HEK293 (cell line): Measurements from ENCODE around the gene SLC66A2.

Experiments
- CTCF ChIA-PET: fragments of 350-600 bp; formaldehyde crosslinking; extraction: SDS; loops from one replicate; lab custom pipeline; 2021; ENCODE audit warnings: antibody characterized with exemption; lab: Yijun Ruan, JAX
- POLR2A ChIA-PET: fragments of 300-600 bp; formaldehyde crosslinking; extraction: SDS; loops from one replicate; lab custom pipeline; 2020; ENCODE audit warnings: antibody characterized with exemption, inconsistent platforms; lab: Yijun Ruan, JAX
- H3K27ac ChIP-seq: fragments of 200-500 bp; sonication (Bioruptor generic); 2 replicates; pipeline ENCODE4 v1.5.1; 2014; ENCODE audit warnings: low read depth, low read length, control low read depth, inconsistent platforms; ENCODE audit errors: extremely low read depth
- H3K36me3 ChIP-seq, 2 experiments: fragments of 200-500 bp in 1 of 2; sonication (Bioruptor generic) in 1 of 2; 1 replicate in 1 of 2; 2 replicates in 1 of 2; pipeline ENCODE4 v1.5.1; 2014 to 2017; ENCODE audit warnings: inconsistent platforms in 2 of 2, low read length in 2 of 2; ENCODE audit not compliant: control insufficient read depth in 2 of 2, insufficient read depth in 1 of 2
- H3K4me1 ChIP-seq: fragments of 200-500 bp; sonication (Bioruptor generic); 2 replicates; pipeline ENCODE4 v1.5.1; 2014; ENCODE audit warnings: mild to moderate bottlenecking, low read length, inconsistent platforms; ENCODE audit not compliant: control insufficient read depth, insufficient read depth
- H3K4me3 ChIP-seq: 2 replicates; pipeline ENCODE4 v1.5.1; 2011; ENCODE audit warnings: low read depth, mild to moderate bottlenecking, control low read depth, low read length, moderate library complexity
- H3K9me3 ChIP-seq: fragments of 200-500 bp; sonication (Bioruptor generic); 2 replicates; pipeline ENCODE4 v1.5.1; 2014; ENCODE audit warnings: low read depth, low read length, inconsistent platforms; ENCODE audit not compliant: control insufficient read depth, insufficient read depth
- BCL11B ChIP-seq: fragments of 450-650 bp; formaldehyde crosslinking; IDR thresholded peaks from 2 replicates; pipeline ENCODE4 v1.5.1; 2016; ENCODE audit warnings: low read depth, missing biosample characterization, missing genetic modification characterization
- FEZF1 ChIP-seq: fragments of 450-650 bp; formaldehyde crosslinking; IDR thresholded peaks from 2 replicates; pipeline ENCODE4 v1.5.1; 2016; ENCODE audit warnings: missing biosample characterization, missing genetic modification characterization
- IKZF3 ChIP-seq: fragments of 450-650 bp; IDR thresholded peaks from 2 replicates; pipeline ENCODE4 v1.5.0; 2018; ENCODE audit warnings: missing biosample characterization, mild to moderate bottlenecking, missing genetic modification characterization, moderate library complexity
- KLF9 ChIP-seq: fragments of 450-650 bp; formaldehyde crosslinking; IDR thresholded peaks from 2 replicates; pipeline ENCODE4 v1.5.1; 2016; ENCODE audit warnings: missing biosample characterization, missing genetic modification characterization, low read depth
- MZF1 ChIP-seq: fragments of 450-650 bp; formaldehyde crosslinking; IDR thresholded peaks from 2 replicates; pipeline ENCODE4 v1.5.1; 2017; ENCODE audit warnings: missing biosample characterization, missing genetic modification characterization, borderline replicate concordance
- PRDM1 ChIP-seq: fragments of 450-650 bp; formaldehyde crosslinking; IDR thresholded peaks from 2 replicates; pipeline ENCODE4; 2016; ENCODE audit warnings: missing biosample characterization, missing genetic modification characterization
- SP3 ChIP-seq: fragments of 450-650 bp; formaldehyde crosslinking; IDR thresholded peaks from 2 replicates; pipeline ENCODE4 v1.5.1; 2016; ENCODE audit warnings: missing biosample characterization, missing genetic modification characterization
- ZFP3 ChIP-seq: fragments of 450-650 bp; formaldehyde crosslinking; IDR thresholded peaks from 2 replicates; pipeline ENCODE4 v1.5.1; 2016; ENCODE audit warnings: low read depth, missing biosample characterization, missing genetic modification characterization
- ZFP37 ChIP-seq: fragments of 450-650 bp; formaldehyde crosslinking; IDR thresholded peaks from 2 replicates; pipeline ENCODE4 v1.5.1; 2016; ENCODE audit warnings: missing biosample characterization, missing genetic modification characterization
- ZNF133 ChIP-seq: fragments of 450-650 bp; formaldehyde crosslinking; IDR thresholded peaks from 2 replicates; pipeline ENCODE4 v1.5.1; 2016; ENCODE audit warnings: missing biosample characterization, missing genetic modification characterization
- ZNF174 ChIP-seq: fragments of 450-650 bp; formaldehyde crosslinking; IDR thresholded peaks from 2 replicates; pipeline ENCODE4 v1.5.0; 2017; ENCODE audit warnings: missing biosample characterization, mild to moderate bottlenecking, missing genetic modification characterization
- ZNF223 ChIP-seq: fragments of 450-650 bp; formaldehyde crosslinking; IDR thresholded peaks from 2 replicates; pipeline ENCODE4 v1.5.1; 2016; ENCODE audit warnings: missing biosample characterization, missing genetic modification characterization
- ZNF311 ChIP-seq: fragments of 450-650 bp; formaldehyde crosslinking; IDR thresholded peaks from 2 replicates; pipeline ENCODE4 v1.5.1; 2017; ENCODE audit warnings: missing biosample characterization, missing genetic modification characterization, borderline replicate concordance
- ZNF391 ChIP-seq: fragments of 450-650 bp; formaldehyde crosslinking; IDR thresholded peaks from 2 replicates; pipeline ENCODE4 v1.5.1; 2016; ENCODE audit warnings: low read depth, missing biosample characterization, missing genetic modification characterization, borderline replicate concordance
- ZNF416 ChIP-seq: fragments of 450-650 bp; formaldehyde crosslinking; IDR thresholded peaks from 2 replicates; pipeline ENCODE4 v1.5.1; 2016; ENCODE audit warnings: missing biosample characterization, missing genetic modification characterization
- ZNF555 ChIP-seq: fragments of 450-650 bp; formaldehyde crosslinking; conservative IDR thresholded peaks from 2 replicates; pipeline ENCODE4 v1.5.1; 2017; ENCODE audit warnings: missing biosample characterization, mild to moderate bottlenecking, missing genetic modification characterization, inconsistent platforms
- ZNF585B ChIP-seq: fragments of 450-650 bp; formaldehyde crosslinking; IDR thresholded peaks from 2 replicates; pipeline ENCODE4 v1.5.1; 2016; ENCODE audit warnings: missing biosample characterization, missing genetic modification characterization
- ZNF596 ChIP-seq: fragments of 450-650 bp; IDR thresholded peaks from 2 replicates; pipeline ENCODE4 v1.5.0; 2018; ENCODE audit warnings: missing biosample characterization, mild to moderate bottlenecking, missing genetic modification characterization, moderate library complexity
- ZNF629 ChIP-seq: fragments of 450-650 bp; formaldehyde crosslinking; IDR thresholded peaks from 2 replicates; pipeline ENCODE4 v1.5.1; 2017; ENCODE audit warnings: missing biosample characterization, missing genetic modification characterization
- ZNF658 ChIP-seq: fragments of 450-650 bp; formaldehyde crosslinking; IDR thresholded peaks from 2 replicates; pipeline ENCODE4; 2016; ENCODE audit warnings: missing biosample characterization, missing genetic modification characterization
- ZNF670 ChIP-seq: fragments of 450-650 bp; formaldehyde crosslinking; IDR thresholded peaks from 2 replicates; pipeline ENCODE4 v1.5.1; 2016; ENCODE audit warnings: missing biosample characterization, missing genetic modification characterization, low read depth
- ZNF843 ChIP-seq: fragments of 450-650 bp; formaldehyde crosslinking; IDR thresholded peaks from 2 replicates; pipeline ENCODE4 v1.5.1; 2016; ENCODE audit warnings: missing biosample characterization, missing genetic modification characterization
- ZXDB ChIP-seq: fragments of 450-650 bp; formaldehyde crosslinking; IDR thresholded peaks from 2 replicates; pipeline ENCODE4 v1.5.1; 2016; ENCODE audit warnings: missing biosample characterization, missing genetic modification characterization
- TF ChIP-seq, protein P1 (sequence below): fragments of 450-650 bp; formaldehyde crosslinking; IDR thresholded peaks from 2 replicates; pipeline ENCODE4 v1.5.1; 2016; ENCODE audit warnings: missing biosample characterization, missing genetic modification characterization
- TF ChIP-seq, protein P2 (sequence below): fragments of 450-650 bp; formaldehyde crosslinking; IDR thresholded peaks from 2 replicates; pipeline ENCODE4 v1.5.1; 2016; ENCODE audit warnings: missing biosample characterization, missing genetic modification characterization
- TF ChIP-seq, protein P3 (sequence below): fragments of 450-650 bp; formaldehyde crosslinking; IDR thresholded peaks from 2 replicates; pipeline ENCODE4 v1.5.1; 2016; ENCODE audit warnings: missing biosample characterization, missing genetic modification characterization
- TF ChIP-seq, protein P4 (sequence below): fragments of 450-650 bp; formaldehyde crosslinking; IDR thresholded peaks from 2 replicates; pipeline ENCODE4 v1.5.1; 2017; ENCODE audit warnings: missing biosample characterization, missing genetic modification characterization

SLC66A2 gene

DNA sequence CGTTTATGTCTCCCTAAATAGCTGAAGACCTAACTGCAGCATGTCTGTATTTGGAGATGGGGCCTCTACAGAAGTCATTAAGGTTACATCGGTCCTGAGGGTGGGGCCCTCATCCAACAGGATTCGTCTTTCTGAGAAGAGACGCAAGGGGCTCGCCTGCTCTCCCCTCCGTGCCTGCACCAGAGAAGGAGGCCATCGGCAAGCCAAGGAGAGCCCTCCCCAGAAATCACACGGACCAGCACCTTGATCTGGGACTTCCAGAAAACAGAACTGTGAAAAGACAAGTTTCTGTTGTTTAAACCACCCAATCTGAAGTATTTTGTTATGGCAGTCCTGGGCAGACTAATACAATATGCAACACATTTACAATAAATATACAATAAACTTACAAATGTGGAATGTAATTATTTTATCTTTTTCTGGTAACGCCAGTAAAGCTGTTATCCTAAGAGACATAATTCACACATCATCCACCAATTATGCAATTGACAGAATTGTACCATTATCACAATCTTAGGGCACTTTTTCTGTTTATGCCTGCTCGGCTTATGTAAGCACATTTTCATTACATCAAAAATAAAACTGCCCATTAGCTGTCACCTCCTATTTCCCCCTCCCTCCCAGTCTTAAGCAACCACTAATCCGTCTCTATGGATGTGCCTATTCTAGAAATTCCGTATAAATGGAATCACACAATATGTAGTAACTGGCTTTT is 19.1 kb upstream of the SLC66A2 start:
- Histone ChIP-seq H3K27ac (no peak overlapping the region), H3K36me3 (peaks cover 35 to 61% of the 10 kb centered on the region in 2 experiments), H3K9me3 (no peaks in the 10 kb centered on the region), H3K4me1 (peaks cover 2% of the 10 kb centered on the region; the same call in 1 of the 2 replicates), H3K4me3 (no peak overlapping the region)
- TF ChIP-seq PRDM1 (tag by site-specific recombination) (no peak), ZNF311 (no peak), ZNF555 (tag by site-specific recombination) (no peak), ZFP3 (no peak), ZNF629 (no peak), ZNF133 (tag by site-specific recombination) (peak; percentile 97), ZFP37 (no peak)
- TF ChIP-seq, protein P1, sequence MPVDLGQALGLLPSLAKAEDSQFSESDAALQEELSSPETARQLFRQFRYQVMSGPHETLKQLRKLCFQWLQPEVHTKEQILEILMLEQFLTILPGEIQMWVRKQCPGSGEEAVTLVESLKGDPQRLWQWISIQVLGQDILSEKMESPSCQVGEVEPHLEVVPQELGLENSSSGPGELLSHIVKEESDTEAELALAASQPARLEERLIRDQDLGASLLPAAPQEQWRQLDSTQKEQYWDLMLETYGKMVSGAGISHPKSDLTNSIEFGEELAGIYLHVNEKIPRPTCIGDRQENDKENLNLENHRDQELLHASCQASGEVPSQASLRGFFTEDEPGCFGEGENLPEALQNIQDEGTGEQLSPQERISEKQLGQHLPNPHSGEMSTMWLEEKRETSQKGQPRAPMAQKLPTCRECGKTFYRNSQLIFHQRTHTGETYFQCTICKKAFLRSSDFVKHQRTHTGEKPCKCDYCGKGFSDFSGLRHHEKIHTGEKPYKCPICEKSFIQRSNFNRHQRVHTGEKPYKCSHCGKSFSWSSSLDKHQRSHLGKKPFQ (tag by site-specific recombination) = no peak
- ChIA-PET CTCF (interaction anchor here (0.6 kb wide), 1 partner anchor 15 kb away, joined by 4 read pairs; no protein-coding TSS in a partner anchor), POLR2A (no interaction called here)

DNA sequence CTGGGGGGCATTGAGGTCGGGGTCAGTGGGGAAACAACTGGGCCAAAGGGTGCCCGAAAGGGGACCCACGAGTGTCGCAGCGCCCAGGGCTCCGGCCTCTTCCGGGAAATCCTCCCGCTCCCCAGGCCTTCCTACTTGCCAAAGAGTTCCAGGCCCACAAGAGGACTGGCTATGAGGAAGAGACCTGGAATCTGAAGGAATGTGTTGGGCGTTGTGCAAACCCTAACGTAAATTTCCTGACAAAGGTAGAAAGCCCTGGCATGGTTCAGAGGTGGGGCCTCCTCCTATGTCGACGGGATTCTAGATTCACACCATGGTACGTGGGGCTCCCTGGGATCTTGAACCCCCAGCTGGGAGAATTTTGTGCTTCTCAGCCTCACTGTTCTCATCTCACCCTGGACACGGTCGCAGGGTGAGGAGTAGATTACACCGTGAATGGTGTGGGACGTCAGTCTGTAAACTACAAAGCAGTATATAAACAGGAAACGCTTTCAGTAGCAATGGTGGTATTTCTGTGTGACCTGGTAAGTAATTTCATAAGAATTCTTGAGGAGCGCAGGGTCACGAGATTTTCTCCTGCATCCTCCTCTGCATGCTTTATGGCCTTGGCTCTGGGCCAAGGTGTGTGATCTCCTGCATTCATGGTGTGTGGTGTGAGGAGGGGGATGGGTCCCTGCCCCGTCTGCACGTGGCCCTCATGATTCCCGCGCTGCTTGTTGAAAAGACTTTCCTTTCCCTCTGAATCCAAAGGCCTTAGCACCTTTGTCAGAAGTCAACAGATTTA is 13.9 kb upstream of the SLC66A2 start:
- Histone ChIP-seq H3K36me3 (peaks cover 5 to 9% of the 10 kb centered on the region in 2 experiments; a peak in 2 of 3 replicates), H3K9me3 (no peaks in the 10 kb centered on the region), H3K4me1 (peaks cover 13% of the 10 kb centered on the region), H3K4me3 (peak overlapping the region; percentile 52), H3K27ac (peak overlapping the region; percentile 72)
- ChIA-PET CTCF (interaction anchor here (0.6 to 1.7 kb wide), 4 partner anchors 18 to 347 kb away, joined by 3 to 10 read pairs (median 4); no protein-coding TSS in a partner anchor), POLR2A (interaction anchor here (0.5 kb wide), 1 partner anchor 14 kb away, joined by 3 read pairs; the partner anchor contains the start of gene SLC66A2)
- TF ChIP-seq ZNF596 (tag by site-specific recombination) (no peak), ZNF174 (tag by site-specific recombination) (no peak), BCL11B (peak; percentile 85), SP3 (peak; percentile 26), ZNF843 (tag by site-specific recombination) (peak; percentile 70; the same call in 1 of the 2 replicates), FEZF1 (tag by site-specific recombination) (peak; percentile 32), ZNF391 (tag by site-specific recombination) (peak; percentile 33; the same call in 1 of the 2 replicates), ZNF416 (no peak), ZNF585B (tag by site-specific recombination) (no peak), KLF9 (tag by site-specific recombination) (peak; percentile 18; the same call in 1 of the 2 replicates), ZXDB (tag by site-specific recombination) (peak; percentile 73), ZNF223 (tag by site-specific recombination) (no peak), ZNF629 (peak; percentile 70; the same call in 1 of the 2 replicates), ZNF658 (tag by site-specific recombination) (no peak), ZNF670 (tag by site-specific recombination) (no peak), IKZF3 (peak; percentile 48), MZF1 (no peak)
- TF ChIP-seq, protein P2, sequence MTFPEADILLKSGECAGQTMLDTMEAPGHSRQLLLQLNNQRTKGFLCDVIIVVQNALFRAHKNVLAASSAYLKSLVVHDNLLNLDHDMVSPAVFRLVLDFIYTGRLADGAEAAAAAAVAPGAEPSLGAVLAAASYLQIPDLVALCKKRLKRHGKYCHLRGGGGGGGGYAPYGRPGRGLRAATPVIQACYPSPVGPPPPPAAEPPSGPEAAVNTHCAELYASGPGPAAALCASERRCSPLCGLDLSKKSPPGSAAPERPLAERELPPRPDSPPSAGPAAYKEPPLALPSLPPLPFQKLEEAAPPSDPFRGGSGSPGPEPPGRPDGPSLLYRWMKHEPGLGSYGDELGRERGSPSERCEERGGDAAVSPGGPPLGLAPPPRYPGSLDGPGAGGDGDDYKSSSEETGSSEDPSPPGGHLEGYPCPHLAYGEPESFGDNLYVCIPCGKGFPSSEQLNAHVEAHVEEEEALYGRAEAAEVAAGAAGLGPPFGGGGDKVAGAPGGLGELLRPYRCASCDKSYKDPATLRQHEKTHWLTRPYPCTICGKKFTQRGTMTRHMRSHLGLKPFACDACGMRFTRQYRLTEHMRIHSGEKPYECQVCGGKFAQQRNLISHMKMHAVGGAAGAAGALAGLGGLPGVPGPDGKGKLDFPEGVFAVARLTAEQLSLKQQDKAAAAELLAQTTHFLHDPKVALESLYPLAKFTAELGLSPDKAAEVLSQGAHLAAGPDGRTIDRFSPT (tag by site-specific recombination) = no peak
- TF ChIP-seq, protein P3, sequence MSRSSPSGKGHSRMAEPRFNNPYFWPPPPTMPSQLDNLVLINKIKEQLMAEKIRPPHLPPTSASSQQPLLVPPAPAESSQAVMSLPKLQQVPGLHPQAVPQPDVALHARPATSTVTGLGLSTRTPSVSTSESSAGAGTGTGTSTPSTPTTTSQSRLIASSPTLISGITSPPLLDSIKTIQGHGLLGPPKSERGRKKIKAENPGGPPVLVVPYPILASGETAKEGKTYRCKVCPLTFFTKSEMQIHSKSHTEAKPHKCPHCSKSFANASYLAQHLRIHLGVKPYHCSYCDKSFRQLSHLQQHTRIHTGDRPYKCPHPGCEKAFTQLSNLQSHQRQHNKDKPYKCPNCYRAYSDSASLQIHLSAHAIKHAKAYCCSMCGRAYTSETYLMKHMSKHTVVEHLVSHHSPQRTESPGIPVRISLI = no peak
- TF ChIP-seq, protein P4, sequence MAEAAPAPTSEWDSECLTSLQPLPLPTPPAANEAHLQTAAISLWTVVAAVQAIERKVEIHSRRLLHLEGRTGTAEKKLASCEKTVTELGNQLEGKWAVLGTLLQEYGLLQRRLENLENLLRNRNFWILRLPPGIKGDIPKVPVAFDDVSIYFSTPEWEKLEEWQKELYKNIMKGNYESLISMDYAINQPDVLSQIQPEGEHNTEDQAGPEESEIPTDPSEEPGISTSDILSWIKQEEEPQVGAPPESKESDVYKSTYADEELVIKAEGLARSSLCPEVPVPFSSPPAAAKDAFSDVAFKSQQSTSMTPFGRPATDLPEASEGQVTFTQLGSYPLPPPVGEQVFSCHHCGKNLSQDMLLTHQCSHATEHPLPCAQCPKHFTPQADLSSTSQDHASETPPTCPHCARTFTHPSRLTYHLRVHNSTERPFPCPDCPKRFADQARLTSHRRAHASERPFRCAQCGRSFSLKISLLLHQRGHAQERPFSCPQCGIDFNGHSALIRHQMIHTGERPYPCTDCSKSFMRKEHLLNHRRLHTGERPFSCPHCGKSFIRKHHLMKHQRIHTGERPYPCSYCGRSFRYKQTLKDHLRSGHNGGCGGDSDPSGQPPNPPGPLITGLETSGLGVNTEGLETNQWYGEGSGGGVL (tag by site-specific recombination) = peak; percentile 52
